Raji (cell line): ENCODE measurements around the gene CLK1.
A peak's percentile ranks its signal among the peaks of the same experiment; 100 is the strongest.

Source experiments
- POLR2A ChIP-seq: IDR thresholded peaks from 2 replicates; pipeline ENCODE4 v1.6.1; 2011; ENCODE audit warnings: low read depth, low read length, control low read depth; ENCODE audit not compliant: insufficient read depth

Gene CLK1

GRCh38 chr2:200828104-200828503, 36.4 kb downstream of the CLK1 start:
- no peak for TF ChIP-seq POLR2A

GRCh38 chr2:200821686-200822245, 42.7 kb downstream of the CLK1 start:
- no peak for TF ChIP-seq POLR2A

- no peak for TF ChIP-seq POLR2A
Observed at GRCh38 chr2:200820573-200821234, 43.8 kb downstream of the CLK1 start.

GRCh38 chr2:200814917-200815316, 49.5 kb downstream of the CLK1 start:
- TF ChIP-seq POLR2A, result no peak

- TF ChIP-seq POLR2A, result no peak
Observed at GRCh38 chr2:200814276-200814815, 50.1 kb downstream of the CLK1 start.

- no peak for TF ChIP-seq POLR2A
Observed at GRCh38 chr2:200812122-200813022, 52.1 kb downstream of the CLK1 start.

GRCh38 chr2:200811333-200812121, 52.9 kb downstream of the CLK1 start, which contains the start of gene BZW1:
BZW1 (plus strand) TSS chr2:200811910; CDS start chr2:200813218, 1,308 bp downstream.
- peak; percentile 82 for TF ChIP-seq POLR2A

- no peak; the same call in 1 of the 2 replicates for TF ChIP-seq POLR2A
Observed at GRCh38 chr2:200810998-200811332, 53.5 kb downstream of the CLK1 start.

- no peak for TF ChIP-seq POLR2A
Observed at GRCh38 chr2:200810252-200810997, 54.0 kb downstream of the CLK1 start.

GRCh38 chr2:200809506-200810251, 54.8 kb downstream of the CLK1 start:
- TF ChIP-seq POLR2A, result no peak
